ENCODE results near the gene KCND2. TPM values are rescaled to one million over a fixed set of nuclear protein-coding genes. Genes with fewer than 3 reads are reported as not detected.

The KCND2 gene
- total and polyA plus RNA-seq, 2 of the 8 experiments (the other 6 are each of a cell fraction or from before 2014, with no cell fraction given) = 4.6 to 7.7 TPM

GRCh38 chr7:120718361-120718760 lies 445.4 kb downstream of the KCND2 start:
- no peak overlapping the region for H4K5ac ChIP-seq (ENCODE audit: insufficient read length, low read depth, low read length)
- H4K91ac ChIP-seq (replicated peaks; ENCODE audit: insufficient read length, low read length) = no peak overlapping the region
- no peaks in the 10 kb centered on the region for H4K20me1 ChIP-seq (replicated peaks in 1 of 2; ENCODE audit: control insufficient read depth in 1 of 2, insufficient read depth in 2 of 2, low read length in 2 of 2)
- ChIA-PET POLR2A (ENCODE audit: partially characterized antibody) (no interaction called here), CTCF (ENCODE audit: partially characterized antibody) (interaction anchor here (0.6 to 1.5 kb wide), 2 partner anchors 11 to 61 kb away, joined by 3 read pairs; no protein-coding TSS in a partner anchor)
- H3K23ac ChIP-seq (ENCODE audit: insufficient read length) = no peak overlapping the region
- H2BK15ac ChIP-seq (ENCODE audit: low read length) = no peak overlapping the region
- H3K56ac ChIP-seq (replicated peaks; ENCODE audit: insufficient read length, low read depth, low read length) = no peak overlapping the region
- H3K14ac ChIP-seq (ENCODE audit: insufficient read length) = no peak overlapping the region
- no peaks in the 10 kb centered on the region for H3K36me3 ChIP-seq (ENCODE audit: control insufficient read depth in 2 of 4, insufficient read depth in 4 of 4, low read length in 3 of 4)
- WGBS, 2 experiments (ENCODE audit: extremely low coverage in 1 of 2, insufficient coverage in 1 of 2, insufficient read length in 1 of 2, insufficient replicate concordance in 2 of 2, low coverage in 1 of 2, low lambda C conversion rate in 2 of 2, missing lambda C conversion rate in 1 of 2) = 71% methylated on average over 2 of the region's 2 CpGs; no CpG with 5 or more reads in 1 of the 2 experiments
- no peak for DNase-seq (ENCODE audit: low read depth in 1 of 2, low spot score in 2 of 2)
- no peak overlapping the region for H2AK5ac ChIP-seq (ENCODE audit: low read depth, low read length)
- H3K4me1 ChIP-seq (replicated peaks in 1 of 4; ENCODE audit: control insufficient read depth in 3 of 4, insufficient read depth in 4 of 4, low read length in 3 of 4) = peaks cover 0 to 2% (median 0%) of the 10 kb centered on the region in 4 experiments; a peak in 3 of 7 replicates
- no peak overlapping the region for H3K9ac ChIP-seq (replicated peaks in 1 of 4; ENCODE audit: extremely low read depth in 1 of 4, low read depth in 3 of 4, low read length in 3 of 4)
- no peak overlapping the region for H2BK20ac ChIP-seq (ENCODE audit: low read length)
- no peaks in the 10 kb centered on the region for H3K79me2 ChIP-seq (ENCODE audit: control insufficient read depth in 1 of 2, insufficient read depth in 2 of 2, low read length in 2 of 2)
- no peak overlapping the region for H3K18ac ChIP-seq (ENCODE audit: extremely low read depth, low read length)
- H2BK120ac ChIP-seq (replicated peaks; ENCODE audit: low read depth, low read length) = no peak overlapping the region
- H3K9me3 ChIP-seq (ENCODE audit: insufficient read depth in 2 of 2, low read depth in 1 of 2, low read length in 1 of 2) = no peaks in the 10 kb centered on the region
- H3K4me2 ChIP-seq (ENCODE audit: insufficient read depth in 1 of 2, low read depth in 2 of 2, low read length in 2 of 2) = no peak overlapping the region
- no peak overlapping the region for H2BK5ac ChIP-seq (ENCODE audit: low read depth, low read length)
- peaks cover 0 to 1% (median 0%) of the 10 kb centered on the region in 4 experiments; a peak in 1 of 7 replicates for H3K27me3 ChIP-seq (replicated peaks in 1 of 4; ENCODE audit: control insufficient read depth in 3 of 4, extremely low read depth in 1 of 4, insufficient read depth in 3 of 4, low read length in 3 of 4)
- H2BK12ac ChIP-seq (ENCODE audit: low read depth, low read length) = no peak overlapping the region
- FAIRE-seq = no peak
- H4K8ac ChIP-seq (ENCODE audit: extremely low read depth, insufficient read depth, low read length) = no peak overlapping the region
- no peaks in the 10 kb centered on the region for H3K23me2 ChIP-seq (ENCODE audit: low read depth, low read length)
- H2AFZ ChIP-seq (ENCODE audit: low read length) = no peak overlapping the region
- no peaks in the 10 kb centered on the region for H3K79me1 ChIP-seq (ENCODE audit: low read depth, low read length)
- no peak overlapping the region for H3K4me3 ChIP-seq (ENCODE audit: extremely low read depth in 1 of 4, insufficient read depth in 2 of 4, low read depth in 3 of 4, low read length in 4 of 4)
- no peak overlapping the region for H3K4ac ChIP-seq (replicated peaks; ENCODE audit: insufficient read length, low read depth, low read length)
- no peak overlapping the region for H3K27ac ChIP-seq (ENCODE audit: low read depth, low read length)
- TF ChIP-seq KDM5A (IDR thresholded peaks at IDR 0.05; ENCODE audit: low read length) = no peak
- no peak for TF ChIP-seq SIX5 (IDR thresholded peaks at IDR 0.05; ENCODE audit: low read depth, low read length)
- TF ChIP-seq ATF2 (IDR thresholded peaks at IDR 0.05; ENCODE audit: low read length) = no peak
- TF ChIP-seq PHF8 (conservative IDR thresholded peaks at IDR 0.05; ENCODE audit: low read depth, low read length) = no peak
